Measurements from ENCODE around the gene TMEM44. TPM values are rescaled to one million over a fixed set of nuclear protein-coding genes. Genes with fewer than 3 reads are reported as not detected.

The TMEM44 gene
- total RNA-seq, 3 donors from 2014 or later: 9.4 to 12.8 (median 9.6) TPM

GRCh38 chr3:194570235-194570634 is 63.0 kb downstream of the TMEM44 start:
- H3K27ac ChIP-seq: peak overlapping the region in 1 of 2 donors; percentile 89

DNA sequence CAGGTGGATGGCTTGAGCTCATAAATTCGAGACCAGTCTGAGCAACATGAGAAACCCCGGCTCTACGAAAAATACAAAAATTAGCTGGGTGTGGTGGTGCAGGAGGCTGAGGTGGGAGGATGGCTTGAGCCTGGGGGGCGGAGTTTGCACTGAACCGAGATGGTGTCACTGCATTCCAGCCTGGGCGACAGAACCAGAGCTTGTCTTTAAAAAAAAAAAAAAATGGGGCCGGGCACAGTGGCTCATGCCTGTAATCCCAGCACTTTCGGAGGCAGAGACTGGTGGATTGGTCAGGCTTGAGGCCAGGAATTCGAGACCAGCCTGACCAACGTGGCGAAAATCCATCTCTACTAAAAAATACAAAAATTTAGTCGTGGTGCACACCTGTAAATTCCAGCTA is 64.0 kb downstream of the TMEM44 start:
- no peak for DNase-seq (ENCODE audit: low spot score in 2 of 2)
- no peak overlapping the region for H3K27ac ChIP-seq

More at GRCh38 chr3:194570235-194570634, 63.0 kb downstream of the TMEM44 start:
- intact Hi-C loops (cut with DNase I; ENCODE audit: low total_unique reads): no loop called here
- H3K36me3 ChIP-seq: no peaks in the 10 kb centered on the region
- no peak overlapping the region for H3K4me3 ChIP-seq
- DNase-seq (ENCODE audit: low spot score in 2 of 2): no peak
- H3K4me1 ChIP-seq: no peaks in the 10 kb centered on the region
- TF ChIP-seq, protein P1, sequence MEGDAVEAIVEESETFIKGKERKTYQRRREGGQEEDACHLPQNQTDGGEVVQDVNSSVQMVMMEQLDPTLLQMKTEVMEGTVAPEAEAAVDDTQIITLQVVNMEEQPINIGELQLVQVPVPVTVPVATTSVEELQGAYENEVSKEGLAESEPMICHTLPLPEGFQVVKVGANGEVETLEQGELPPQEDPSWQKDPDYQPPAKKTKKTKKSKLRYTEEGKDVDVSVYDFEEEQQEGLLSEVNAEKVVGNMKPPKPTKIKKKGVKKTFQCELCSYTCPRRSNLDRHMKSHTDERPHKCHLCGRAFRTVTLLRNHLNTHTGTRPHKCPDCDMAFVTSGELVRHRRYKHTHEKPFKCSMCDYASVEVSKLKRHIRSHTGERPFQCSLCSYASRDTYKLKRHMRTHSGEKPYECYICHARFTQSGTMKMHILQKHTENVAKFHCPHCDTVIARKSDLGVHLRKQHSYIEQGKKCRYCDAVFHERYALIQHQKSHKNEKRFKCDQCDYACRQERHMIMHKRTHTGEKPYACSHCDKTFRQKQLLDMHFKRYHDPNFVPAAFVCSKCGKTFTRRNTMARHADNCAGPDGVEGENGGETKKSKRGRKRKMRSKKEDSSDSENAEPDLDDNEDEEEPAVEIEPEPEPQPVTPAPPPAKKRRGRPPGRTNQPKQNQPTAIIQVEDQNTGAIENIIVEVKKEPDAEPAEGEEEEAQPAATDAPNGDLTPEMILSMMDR (IDR thresholded peaks at IDR 0.05): no peak
- TF ChIP-seq POLR2AphosphoS5 (IDR thresholded peaks at IDR 0.05) (no peak), POLR2A (IDR thresholded peaks at IDR 0.05) (no peak)
- no peaks in the 10 kb centered on the region for H3K9me3 ChIP-seq
- no peaks in the 10 kb centered on the region for H3K27me3 ChIP-seq

DNA sequence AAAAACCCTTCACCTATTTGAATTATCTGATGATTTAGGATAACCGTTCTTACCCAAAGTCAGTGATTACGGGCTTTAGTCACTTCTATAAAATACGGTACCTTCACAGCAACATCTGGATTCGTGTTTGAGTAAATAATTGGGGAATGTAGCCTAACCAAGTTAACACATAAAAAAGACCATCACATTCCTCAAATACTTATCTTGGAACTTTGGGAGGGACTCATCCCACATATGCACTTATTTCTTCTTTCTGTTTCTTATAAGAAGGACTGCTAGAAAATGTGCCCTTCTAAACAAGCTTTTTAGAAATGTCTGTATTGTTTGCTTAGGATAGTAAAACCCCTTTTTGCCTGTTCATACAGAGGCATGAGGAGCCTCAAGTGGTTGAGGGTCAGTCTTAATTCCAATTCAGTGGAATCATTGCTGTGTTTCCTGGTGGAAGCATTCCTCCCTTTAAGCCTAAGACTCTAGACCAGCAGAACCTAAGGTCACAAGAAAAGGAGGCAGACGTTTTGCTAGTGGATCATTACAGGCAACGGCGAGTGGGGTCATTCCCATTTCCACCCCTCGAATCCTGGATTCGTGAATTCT is 67.5 kb downstream of the TMEM44 start:
- Histone ChIP-seq H3K36me3 (no peaks in the 10 kb centered on the region), H3K27me3 (no peaks in the 10 kb centered on the region), H3K4me1 (no peaks in the 10 kb centered on the region), H3K27ac (peak overlapping the region in 1 of 2 donors; percentile 12), H3K9me3 (no peaks in the 10 kb centered on the region), H3K4me3 (no peak overlapping the region)
- no peak for DNase-seq (ENCODE audit: low spot score in 2 of 2)
- TF ChIP-seq, protein P1 (IDR thresholded peaks at IDR 0.05): no peak
- TF ChIP-seq POLR2A (IDR thresholded peaks at IDR 0.05) (no peak), POLR2AphosphoS5 (IDR thresholded peaks at IDR 0.05) (no peak)
- intact Hi-C loops (cut with DNase I; ENCODE audit: low total_unique reads): no loop called here

More for the DNA sequence above, 64.0 kb downstream of the TMEM44 start:
- Histone ChIP-seq H3K4me1 (no peaks in the 10 kb centered on the region), H3K4me3 (no peak overlapping the region), H3K36me3 (no peaks in the 10 kb centered on the region), H3K27me3 (no peaks in the 10 kb centered on the region), H3K9me3 (no peaks in the 10 kb centered on the region)
- intact Hi-C loops (cut with DNase I; ENCODE audit: low total_unique reads): no loop called here
- TF ChIP-seq, protein P1 (IDR thresholded peaks at IDR 0.05): no peak
- TF ChIP-seq POLR2AphosphoS5 (IDR thresholded peaks at IDR 0.05) (no peak), POLR2A (IDR thresholded peaks at IDR 0.05) (no peak)

DNA sequence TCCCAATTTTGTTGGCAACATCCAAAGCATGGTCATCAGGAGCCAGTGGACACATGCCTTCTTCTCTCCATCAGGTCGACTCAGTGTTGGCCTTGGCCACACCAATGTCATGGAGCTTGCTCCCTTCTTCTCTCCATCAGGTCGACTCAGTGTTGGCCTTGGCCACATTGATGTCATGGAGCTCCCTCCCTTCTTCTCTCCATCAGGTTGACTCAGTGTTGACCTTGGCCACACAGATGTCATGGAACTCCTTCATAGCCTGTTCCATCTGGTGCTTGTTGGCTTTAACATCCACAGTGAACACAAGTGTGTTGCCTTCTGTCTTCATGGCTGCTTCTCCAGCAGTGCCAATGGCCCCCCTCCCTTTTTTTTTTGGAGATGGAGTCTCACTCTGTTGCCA is 70.2 kb downstream of the TMEM44 start:
- TF ChIP-seq POLR2A (IDR thresholded peaks at IDR 0.05) (no peak), POLR2AphosphoS5 (IDR thresholded peaks at IDR 0.05) (no peak)
- TF ChIP-seq, protein P1 (IDR thresholded peaks at IDR 0.05): no peak
- no peak overlapping the region for H3K27ac ChIP-seq
- no peaks in the 10 kb centered on the region for H3K36me3 ChIP-seq
- no peaks in the 10 kb centered on the region for H3K27me3 ChIP-seq
- no peak overlapping the region for H3K4me3 ChIP-seq
- no peak for DNase-seq (ENCODE audit: low spot score in 2 of 2)
- H3K4me1 ChIP-seq: no peaks in the 10 kb centered on the region
- no peaks in the 10 kb centered on the region for H3K9me3 ChIP-seq
- intact Hi-C loops (cut with DNase I; ENCODE audit: low total_unique reads): no loop called here

DNA sequence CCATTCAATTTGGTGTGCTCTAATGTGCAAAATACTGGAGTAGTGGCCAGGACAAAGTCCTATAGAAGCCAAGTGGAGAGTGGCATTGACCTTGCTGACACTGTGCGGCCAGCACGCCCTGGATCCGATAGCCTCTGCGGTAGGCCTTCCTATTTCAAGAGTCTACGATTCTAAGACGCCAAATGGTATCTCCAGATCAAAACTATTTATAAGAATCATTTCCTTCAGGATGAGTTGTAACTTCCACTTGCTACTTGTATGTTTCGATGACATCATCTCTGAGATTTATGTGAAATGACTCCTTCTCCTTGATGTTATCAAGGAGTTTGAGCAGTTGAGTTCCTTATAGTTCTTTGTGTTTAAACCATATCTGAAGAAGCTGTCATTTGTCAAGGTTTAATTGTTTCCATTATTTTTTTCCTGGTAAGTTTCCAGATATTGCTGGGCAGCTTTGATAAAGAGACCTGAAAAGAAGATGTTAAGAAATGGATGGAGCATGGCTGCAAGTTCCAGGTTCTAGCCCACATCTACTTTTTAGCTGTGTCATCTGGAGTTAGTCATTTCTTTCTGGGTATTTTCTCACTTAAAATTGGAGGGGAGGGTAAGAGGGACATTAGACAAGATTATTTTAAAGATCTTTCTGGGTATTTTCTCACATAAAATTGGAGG is 71.8 kb downstream of the TMEM44 start:
- H3K4me3 ChIP-seq: no peak overlapping the region
- intact Hi-C loops (cut with DNase I; ENCODE audit: low total_unique reads): no loop called here
- no peaks in the 10 kb centered on the region for H3K4me1 ChIP-seq
- H3K27ac ChIP-seq: no peak overlapping the region
- no peaks in the 10 kb centered on the region for H3K36me3 ChIP-seq
- no peaks in the 10 kb centered on the region for H3K9me3 ChIP-seq
- DNase-seq (ENCODE audit: low spot score in 2 of 2): no peak
- no peak for TF ChIP-seq POLR2A (IDR thresholded peaks at IDR 0.05)
- TF ChIP-seq POLR2AphosphoS5 (IDR thresholded peaks at IDR 0.05): no peak
- TF ChIP-seq, protein P1 (IDR thresholded peaks at IDR 0.05): no peak
- no peaks in the 10 kb centered on the region for H3K27me3 ChIP-seq
